Measurements from ENCODE around the gene SYT8.

GRCh38 chr11:1864231-1864630, 29.4 kb downstream of the SYT8 start:
- TF ChIP-seq, protein P1, sequence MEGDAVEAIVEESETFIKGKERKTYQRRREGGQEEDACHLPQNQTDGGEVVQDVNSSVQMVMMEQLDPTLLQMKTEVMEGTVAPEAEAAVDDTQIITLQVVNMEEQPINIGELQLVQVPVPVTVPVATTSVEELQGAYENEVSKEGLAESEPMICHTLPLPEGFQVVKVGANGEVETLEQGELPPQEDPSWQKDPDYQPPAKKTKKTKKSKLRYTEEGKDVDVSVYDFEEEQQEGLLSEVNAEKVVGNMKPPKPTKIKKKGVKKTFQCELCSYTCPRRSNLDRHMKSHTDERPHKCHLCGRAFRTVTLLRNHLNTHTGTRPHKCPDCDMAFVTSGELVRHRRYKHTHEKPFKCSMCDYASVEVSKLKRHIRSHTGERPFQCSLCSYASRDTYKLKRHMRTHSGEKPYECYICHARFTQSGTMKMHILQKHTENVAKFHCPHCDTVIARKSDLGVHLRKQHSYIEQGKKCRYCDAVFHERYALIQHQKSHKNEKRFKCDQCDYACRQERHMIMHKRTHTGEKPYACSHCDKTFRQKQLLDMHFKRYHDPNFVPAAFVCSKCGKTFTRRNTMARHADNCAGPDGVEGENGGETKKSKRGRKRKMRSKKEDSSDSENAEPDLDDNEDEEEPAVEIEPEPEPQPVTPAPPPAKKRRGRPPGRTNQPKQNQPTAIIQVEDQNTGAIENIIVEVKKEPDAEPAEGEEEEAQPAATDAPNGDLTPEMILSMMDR (IDR thresholded peaks at IDR 0.05) = no peak
- no peak for TF ChIP-seq NFIC (IDR thresholded peaks at IDR 0.05; ENCODE audit: borderline replicate concordance)
- no peak for TF ChIP-seq RAD21 (IDR thresholded peaks at IDR 0.05; ENCODE audit: low read length)
